Fibroblast of lung (primary cell): ENCODE results near the gene NEDD4L.

Experiments used
- EZH2 ChIP-seq: IDR thresholded peaks from 2 replicates; pipeline ENCODE4 v1.5.1; 2012; ENCODE audit warnings: low read length, control low read depth, mild to moderate bottlenecking; ENCODE audit errors: missing control alignments
- TF ChIP-seq, protein P1 (sequence below), 2 donors: IDR thresholded peaks in 1 of 2; conservative IDR thresholded peaks in 1 of 2; 1 replicate in 1 of 2; 2 replicates in 1 of 2; pipeline ENCODE4 v1.5.1; 2011 to 2012; ENCODE audit warnings: low read length in 2 of 2, control low read depth in 1 of 2, inconsistent platforms in 1 of 2, low read depth in 1 of 2, mild to moderate bottlenecking in 1 of 2

DNA sequence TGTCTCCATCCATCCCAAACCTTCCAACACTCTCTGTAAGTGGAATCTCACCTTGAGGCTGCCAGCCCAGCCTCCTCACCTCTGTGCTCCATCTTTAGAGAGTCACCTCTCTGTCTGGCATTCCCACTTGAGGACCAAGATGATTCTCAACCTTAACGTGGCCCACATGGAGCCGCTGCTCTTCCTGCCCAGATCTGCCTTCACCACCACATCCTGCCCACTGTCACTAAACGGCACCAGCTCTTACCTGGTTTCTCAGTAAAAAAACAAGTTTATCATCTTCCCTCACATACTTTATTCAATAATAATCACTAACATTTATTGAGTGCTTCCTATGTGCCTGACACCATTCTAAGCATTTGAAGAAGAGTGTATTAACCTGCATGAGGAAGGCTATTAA, 80.4 kb downstream of the NEDD4L start:
- TF ChIP-seq, protein P1, sequence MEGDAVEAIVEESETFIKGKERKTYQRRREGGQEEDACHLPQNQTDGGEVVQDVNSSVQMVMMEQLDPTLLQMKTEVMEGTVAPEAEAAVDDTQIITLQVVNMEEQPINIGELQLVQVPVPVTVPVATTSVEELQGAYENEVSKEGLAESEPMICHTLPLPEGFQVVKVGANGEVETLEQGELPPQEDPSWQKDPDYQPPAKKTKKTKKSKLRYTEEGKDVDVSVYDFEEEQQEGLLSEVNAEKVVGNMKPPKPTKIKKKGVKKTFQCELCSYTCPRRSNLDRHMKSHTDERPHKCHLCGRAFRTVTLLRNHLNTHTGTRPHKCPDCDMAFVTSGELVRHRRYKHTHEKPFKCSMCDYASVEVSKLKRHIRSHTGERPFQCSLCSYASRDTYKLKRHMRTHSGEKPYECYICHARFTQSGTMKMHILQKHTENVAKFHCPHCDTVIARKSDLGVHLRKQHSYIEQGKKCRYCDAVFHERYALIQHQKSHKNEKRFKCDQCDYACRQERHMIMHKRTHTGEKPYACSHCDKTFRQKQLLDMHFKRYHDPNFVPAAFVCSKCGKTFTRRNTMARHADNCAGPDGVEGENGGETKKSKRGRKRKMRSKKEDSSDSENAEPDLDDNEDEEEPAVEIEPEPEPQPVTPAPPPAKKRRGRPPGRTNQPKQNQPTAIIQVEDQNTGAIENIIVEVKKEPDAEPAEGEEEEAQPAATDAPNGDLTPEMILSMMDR (conservative IDR thresholded peaks at IDR 0.05 in 1 of 2, IDR thresholded peaks at IDR 0.05 in 1 of 2; ENCODE audit: low read depth in 1 of 2, low read length in 2 of 2) = no peak
- no peak for TF ChIP-seq EZH2
